IPS-18a (cell line): ENCODE measurements around the gene PLA2G4B.

Source experiments
- H3K27ac ChIP-seq: one replicate; pipeline ENCODE4 v1.5.1; 2013; ENCODE audit warnings: low read length
- H3K27me3 ChIP-seq: one replicate; pipeline ENCODE4 v1.6.1; 2013; ENCODE audit warnings: mild to moderate bottlenecking, low read length; ENCODE audit not compliant: control insufficient read depth, insufficient read depth
- H3K36me3 ChIP-seq: one replicate; pipeline ENCODE4 v1.6.1; 2013; ENCODE audit warnings: low read depth, low read length; ENCODE audit not compliant: control insufficient read depth
- H3K4me1 ChIP-seq: one replicate; pipeline ENCODE4 v1.6.1; 2013; ENCODE audit warnings: low read depth, low read length; ENCODE audit not compliant: control insufficient read depth
- H3K4me3 ChIP-seq: one replicate; pipeline ENCODE4 v1.5.1; 2013; ENCODE audit warnings: low read length
- H3K9ac ChIP-seq: one replicate; pipeline ENCODE4 v1.6.1; 2013; ENCODE audit warnings: mild to moderate bottlenecking, low read length, moderate library complexity
- H3K9me3 ChIP-seq: one replicate; pipeline ENCODE4 v1.6.1; 2013; ENCODE audit warnings: low read depth, low read length; ENCODE audit not compliant: control insufficient read depth

Gene PLA2G4B

GRCh38 chr15:41895491-41895890, 56.8 kb downstream of the PLA2G4B start:
- no peaks in the 10 kb centered on the region for H3K9me3 ChIP-seq
- H3K4me1 ChIP-seq = no peaks in the 10 kb centered on the region
- no peak overlapping the region for H3K9ac ChIP-seq
- no peaks in the 10 kb centered on the region for H3K27me3 ChIP-seq
- no peak overlapping the region for H3K4me3 ChIP-seq
- peaks cover 10% of the 10 kb centered on the region for H3K36me3 ChIP-seq
- no peak overlapping the region for H3K27ac ChIP-seq

- Histone ChIP-seq H3K9ac (no peak overlapping the region), H3K27me3 (no peaks in the 10 kb centered on the region), H3K27ac (no peak overlapping the region), H3K9me3 (no peaks in the 10 kb centered on the region), H3K4me3 (no peak overlapping the region), H3K4me1 (no peaks in the 10 kb centered on the region), H3K36me3 (peaks cover 14% of the 10 kb centered on the region)
Measured at GRCh38 chr15:41895957-41896356, 57.3 kb downstream of the PLA2G4B start.

GRCh38 chr15:41896566-41896965, 57.9 kb downstream of the PLA2G4B start:
- H3K27ac ChIP-seq = no peak overlapping the region
- no peaks in the 10 kb centered on the region for H3K9me3 ChIP-seq
- H3K36me3 ChIP-seq = peaks cover 17% of the 10 kb centered on the region
- H3K27me3 ChIP-seq = no peaks in the 10 kb centered on the region
- no peak overlapping the region for H3K4me3 ChIP-seq
- no peaks in the 10 kb centered on the region for H3K4me1 ChIP-seq
- no peak overlapping the region for H3K9ac ChIP-seq

- no peaks in the 10 kb centered on the region for H3K9me3 ChIP-seq
- no peak overlapping the region for H3K27ac ChIP-seq
- no peaks in the 10 kb centered on the region for H3K27me3 ChIP-seq
- H3K4me3 ChIP-seq = no peak overlapping the region
- H3K4me1 ChIP-seq = no peaks in the 10 kb centered on the region
- H3K9ac ChIP-seq = no peak overlapping the region
- H3K36me3 ChIP-seq = peaks cover 17% of the 10 kb centered on the region
Measured at GRCh38 chr15:41897363-41897799, 58.7 kb downstream of the PLA2G4B start.
